GM19035 (cell line): Measurements from ENCODE around the gene SHFL.

Experiments used
- ATAC-seq: cut with Tn5 transposase; IDR thresholded peaks from one replicate; pipeline ENCODE4 v1.9.1; 2021; ENCODE audit not compliant: unreplicated experiment

Gene SHFL

DNA sequence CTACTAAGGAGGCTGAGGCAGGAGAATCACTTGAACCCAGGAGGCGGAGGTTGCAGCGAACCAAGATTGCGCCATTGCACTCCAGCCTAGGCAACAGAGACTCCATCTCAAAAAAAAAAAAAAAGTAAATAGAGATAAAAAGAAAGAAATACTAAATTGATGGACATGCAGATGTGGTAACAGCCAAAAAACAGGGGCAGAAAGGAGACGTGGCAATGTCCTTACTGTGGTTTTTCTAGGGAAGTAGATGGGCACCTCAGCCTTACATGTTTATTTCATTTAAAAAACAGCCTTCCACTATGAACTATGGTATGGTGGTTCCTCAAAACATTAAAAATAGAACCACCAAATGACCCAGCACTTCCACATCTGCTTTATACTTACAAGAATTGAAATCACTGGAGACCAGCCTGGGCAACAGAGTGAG lies 40.1 kb downstream of the SHFL start:
- no peak for ATAC-seq

GRCh38 chr19:10132905-10133304 lies 46.8 kb downstream of the SHFL start:
- ATAC-seq, result no peak

GRCh38 chr19:10133596-10133995 lies 47.5 kb downstream of the SHFL start:
- no peak for ATAC-seq

DNA sequence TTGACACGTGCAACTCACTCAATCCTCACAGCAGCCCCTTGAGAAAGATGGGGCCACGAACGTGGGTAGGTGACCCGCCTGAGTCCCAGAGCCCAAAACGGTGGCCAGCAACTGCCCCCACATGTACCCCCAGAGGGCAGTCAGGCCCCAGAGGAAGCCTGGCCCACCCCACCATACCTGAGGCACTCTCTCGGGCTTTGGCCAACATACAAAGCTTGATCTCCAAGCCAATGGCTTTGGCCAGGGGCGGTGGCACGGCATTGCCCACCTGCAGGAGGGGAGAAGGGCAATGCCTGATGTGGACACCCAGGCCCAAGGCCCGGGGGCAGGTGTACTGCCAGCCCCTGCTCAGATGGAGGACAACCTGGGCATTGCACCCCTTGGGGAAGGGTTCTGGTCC lies 47.9 kb downstream of the SHFL start:
- ATAC-seq, result no peak

DNA sequence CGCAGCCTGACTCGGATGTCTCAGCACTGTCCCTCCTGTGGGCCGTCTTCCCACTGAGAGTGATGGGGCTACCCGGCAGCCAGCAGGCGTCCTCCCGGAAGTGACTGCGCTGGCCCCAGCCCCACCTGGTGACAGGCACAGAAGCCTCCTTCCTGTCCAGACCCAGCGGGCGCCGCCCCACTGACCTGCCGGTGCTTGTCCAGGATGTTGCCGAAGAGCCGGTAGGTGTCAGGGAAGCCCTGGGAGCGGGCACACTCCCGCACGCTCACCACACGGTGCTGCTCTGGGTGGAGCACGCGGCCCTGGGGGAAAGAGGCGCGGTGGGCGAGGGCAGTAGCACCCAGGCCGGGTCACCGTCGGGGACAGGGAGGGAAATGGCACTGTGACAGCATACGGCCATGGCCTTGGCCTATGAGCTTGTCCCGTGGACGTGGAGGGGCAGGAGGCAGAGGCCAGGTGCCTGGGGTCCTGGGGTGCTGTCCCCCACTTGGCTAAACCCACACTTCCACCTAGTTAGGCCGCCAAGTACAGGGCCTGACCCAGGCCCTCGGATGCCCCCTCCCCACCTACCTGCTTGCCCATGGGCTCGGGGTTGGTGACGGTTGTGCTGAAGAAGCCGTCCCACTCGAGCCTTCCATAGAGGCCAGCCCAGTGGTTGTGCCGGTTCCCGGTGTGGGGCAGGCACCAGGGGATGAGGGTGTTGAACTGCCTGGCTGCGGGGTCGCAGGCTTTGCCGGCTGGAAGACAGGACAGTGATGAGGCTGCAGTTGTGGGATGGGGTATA lies 49.6 kb downstream of the SHFL start:
- no peak for ATAC-seq

GRCh38 chr19:10136936-10137335 lies 50.8 kb downstream of the SHFL start:
- no peak for ATAC-seq

DNA sequence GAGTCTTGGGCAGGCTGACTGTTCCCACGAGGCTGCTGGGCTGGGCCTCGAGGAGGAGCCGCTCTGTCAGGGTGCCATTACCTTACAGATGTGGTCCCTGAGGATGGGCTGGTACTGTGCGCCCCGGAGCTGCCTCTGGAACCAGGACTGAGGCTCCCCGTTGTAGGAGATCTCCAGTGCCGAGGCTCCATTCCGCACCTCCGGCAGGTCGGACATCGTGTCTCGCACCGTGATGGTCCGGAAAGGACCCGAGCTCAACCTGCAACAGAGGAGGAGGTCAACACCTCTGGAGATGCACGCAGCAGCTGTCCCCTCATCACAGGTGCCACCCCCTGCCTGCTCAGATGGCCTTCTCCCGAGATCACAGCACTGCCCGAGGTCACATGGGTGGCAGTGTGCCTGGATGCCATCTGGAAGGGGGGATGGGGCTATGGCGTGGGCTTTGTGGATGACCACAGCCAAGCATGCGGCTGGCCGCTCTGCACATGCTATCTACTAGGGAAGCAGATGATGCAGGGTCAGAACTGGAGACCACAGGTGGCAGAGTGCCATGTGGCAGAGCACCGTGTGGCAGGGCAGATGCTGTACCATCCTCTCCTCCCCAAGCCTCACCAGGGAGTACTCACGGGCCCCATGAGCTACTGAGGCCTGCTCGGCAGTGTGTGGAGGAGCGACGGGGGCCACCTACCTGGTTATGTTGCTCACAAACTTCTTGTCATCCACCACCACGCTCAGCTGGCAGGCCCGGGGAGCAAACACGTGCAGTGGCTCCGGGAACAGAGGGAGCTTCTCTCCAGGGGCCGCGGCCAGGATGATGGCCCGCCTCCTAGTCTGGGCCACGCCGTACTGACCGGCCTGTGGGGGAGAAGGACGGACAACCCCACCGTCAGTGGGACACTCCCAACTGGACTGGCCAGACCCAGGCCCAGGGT lies 51.9 kb downstream of the SHFL start:
- no peak for ATAC-seq

DNA sequence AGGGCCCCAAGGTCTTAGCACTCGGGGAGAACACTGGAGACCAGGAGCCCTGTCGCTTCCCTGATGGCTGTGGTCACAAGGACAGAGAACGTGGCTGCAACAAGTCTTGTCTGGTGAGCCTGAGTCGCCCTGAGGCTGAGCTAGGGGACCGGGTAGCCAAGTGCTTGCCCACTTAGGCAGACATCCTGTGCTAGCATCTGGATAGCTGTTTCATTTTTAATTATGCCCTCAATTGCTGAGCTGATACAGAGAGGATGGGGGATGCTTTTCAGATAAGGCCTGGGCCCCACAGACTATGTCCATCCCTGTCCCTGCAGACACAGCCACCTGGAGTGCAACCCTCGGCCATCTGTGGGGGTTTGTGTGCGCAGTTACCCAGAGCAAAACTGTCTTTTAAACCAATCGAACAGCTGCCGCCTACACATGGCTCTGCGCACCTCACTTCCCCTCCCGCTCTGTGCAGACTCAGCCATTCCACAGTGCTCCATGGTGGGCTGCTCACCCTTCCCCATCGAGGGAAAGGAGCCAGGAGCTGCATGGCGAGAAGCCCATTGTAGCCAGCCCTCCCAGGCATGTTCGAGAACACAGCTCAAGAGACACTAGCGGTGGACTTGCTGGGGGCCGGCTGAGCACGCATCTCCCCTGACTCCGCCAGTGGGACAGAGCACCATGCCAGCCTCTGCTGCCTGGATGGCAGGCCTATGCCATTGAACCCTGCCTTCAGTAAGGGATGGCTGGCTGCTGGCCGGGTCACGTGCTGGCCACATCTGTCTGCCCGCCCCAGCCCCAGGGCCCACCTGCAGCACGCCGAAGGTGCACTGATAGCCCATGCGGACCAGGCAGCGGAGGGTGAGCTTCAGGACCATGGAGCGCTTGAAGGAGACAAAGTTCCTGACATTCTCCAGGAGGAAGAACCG lies 53.0 kb downstream of the SHFL start:
- ATAC-seq, result no peak

- no peak for ATAC-seq
Observed at GRCh38 chr19:10139952-10140351, 53.8 kb downstream of the SHFL start.

DNA sequence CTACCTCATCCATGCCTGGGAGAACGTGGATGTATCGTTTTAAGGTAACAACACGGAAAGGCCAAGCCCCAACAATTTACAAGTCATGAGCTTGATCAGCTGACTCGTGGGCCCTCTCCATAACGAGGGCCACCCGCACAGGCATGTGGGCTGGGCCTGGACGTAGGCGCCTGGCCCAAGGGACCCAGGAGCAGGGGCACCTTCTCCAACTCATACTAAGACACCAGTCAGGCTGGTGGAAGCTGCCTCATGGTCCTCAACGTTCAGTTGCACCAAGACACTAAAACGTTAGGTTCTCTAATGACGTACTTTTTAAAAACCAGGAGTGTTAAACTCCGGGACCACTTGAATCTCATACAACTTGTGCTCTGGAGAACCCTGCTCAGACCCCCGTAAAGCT lies 55.4 kb downstream of the SHFL start:
- ATAC-seq, result no peak

DNA sequence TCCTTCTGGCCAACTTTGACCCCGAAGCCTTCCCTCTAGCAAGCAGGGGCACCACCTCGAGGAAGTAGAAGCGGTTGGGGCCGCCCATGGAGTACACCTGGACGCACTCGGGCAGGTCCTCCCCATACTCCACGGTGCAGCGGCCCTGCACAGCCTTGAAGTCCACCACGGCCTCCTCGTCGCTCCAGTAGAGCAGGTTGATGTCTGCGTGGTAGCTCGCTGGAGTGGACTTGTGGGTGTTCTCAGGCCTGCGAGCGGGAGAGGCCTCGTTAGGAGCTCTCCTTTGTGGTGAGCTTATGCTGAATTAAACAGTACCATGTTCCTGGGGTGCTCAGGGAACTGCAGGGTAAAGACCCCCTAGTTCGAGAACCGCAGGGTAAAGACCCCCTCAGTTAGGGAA lies 55.9 kb downstream of the SHFL start:
- ATAC-seq, result no peak
